Endothelial cell of umbilical vein (primary cell): Measurements from ENCODE around the gene TRPM3. TPM values are rescaled to one million over a fixed set of nuclear protein-coding genes. Genes with fewer than 3 reads are reported as not detected.

Source experiments
- BruUV-seq: library from RNA; stranded (reverse); fragments of 400-500 nt; replicated peaks from 2 replicates; lab custom pipeline; 2021; lab: Mats Ljungman, UMichigan
- CTCF ChIA-PET: fragments of 300-600, 350-600 bp; sonication (Branson Sonifier 250); formaldehyde crosslinking; loops from one replicate; lab custom pipeline; 2021; ENCODE audit warnings: antibody characterized with exemption, inconsistent platforms; lab: Charles Lee
- POLR2A ChIA-PET: fragments of 300-600, 350-600 bp; sonication (Branson Sonifier 250); formaldehyde crosslinking; loops from one replicate; lab custom pipeline; 2021; ENCODE audit warnings: antibody characterized with exemption, inconsistent platforms; lab: Charles Lee
- DNase-seq: peaks from one replicate; pipeline ENCODE4 v3.0.0-alpha.2; 2011; ENCODE audit warnings: low read depth, low spot score
- FAIRE-seq: peaks from 2 replicates; lab custom pipeline; 2011; peaks lifted over from hg19 to GRCh38; lab: Jason Lieb, UNC
- H2AFZ ChIP-seq: 2 replicates; pipeline ENCODE4 v1.6.0; 2012; ENCODE audit warnings: low read depth, low read length, control low read depth, inconsistent platforms
- H3K27ac ChIP-seq: 2 replicates; pipeline ENCODE4 v1.5.1; 2011; ENCODE audit warnings: low read depth, mild to moderate bottlenecking, control low read depth, low read length, moderate library complexity; ENCODE audit not compliant: insufficient read depth
- H3K27me3 ChIP-seq, 2 experiments: 2 replicates each; pipeline versions ENCODE4 v1.6.0 to v1.6.1; 2011; ENCODE audit warnings: low read length in 2 of 2, mixed read lengths in 1 of 2; ENCODE audit not compliant: control insufficient read depth in 2 of 2, insufficient read depth in 2 of 2
- H3K36me3 ChIP-seq, 2 experiments: 2 replicates in 1 of 2; 3 replicates in 1 of 2; pipeline ENCODE4 v1.5.1; 2011; ENCODE audit warnings: low read length in 2 of 2, mild to moderate bottlenecking in 1 of 2, moderate library complexity in 1 of 2; ENCODE audit not compliant: control insufficient read depth in 2 of 2, insufficient read depth in 2 of 2; ENCODE audit errors: extremely low read depth in 1 of 2
- H3K4me1 ChIP-seq: 3 replicates; pipeline ENCODE4 v1.5.1; 2011; ENCODE audit warnings: mild to moderate bottlenecking, low read length; ENCODE audit not compliant: control insufficient read depth, insufficient read depth; ENCODE audit errors: extremely low read depth
- H3K4me2 ChIP-seq: 2 replicates; pipeline ENCODE4 v1.6.1; 2011; ENCODE audit warnings: low read length, control low read depth, mixed read lengths; ENCODE audit not compliant: insufficient read depth
- H3K4me3 ChIP-seq, 3 experiments: fragments of 200-600 bp in 1 of 3; sonication (generic), shearing (Covaris generic) in 1 of 3; replicated peaks in 1 of 3; 2 replicates each; pipeline ENCODE4 v1.5.1; 2011 to 2016; ENCODE audit warnings: control low read depth in 3 of 3, low read length in 3 of 3, mild to moderate bottlenecking in 2 of 3, inconsistent platforms in 1 of 3, low read depth in 1 of 3, moderate library complexity in 1 of 3; ENCODE audit not compliant: insufficient read depth in 1 of 3
- H3K79me2 ChIP-seq: 2 replicates; pipeline ENCODE4 v1.6.0; 2012; ENCODE audit warnings: low read length, inconsistent platforms; ENCODE audit not compliant: control insufficient read depth, insufficient read depth
- H3K9ac ChIP-seq: replicated peaks from 2 replicates; pipeline ENCODE3; 2011; ENCODE audit warnings: low read length, control low read depth; ENCODE audit not compliant: insufficient read depth; ENCODE audit errors: extremely low read depth
- H3K9me1 ChIP-seq: replicated peaks from 3 replicates; pipeline ENCODE4 v1.6.0; 2011; ENCODE audit warnings: mild to moderate bottlenecking, low read length; ENCODE audit not compliant: control insufficient read depth, insufficient read depth; ENCODE audit errors: extremely low read depth
- H3K9me3 ChIP-seq: replicated peaks from 2 replicates; pipeline ENCODE4 v1.5.1; 2012; ENCODE audit warnings: low read length, inconsistent platforms; ENCODE audit not compliant: control insufficient read depth, insufficient read depth
- H4K20me1 ChIP-seq: replicated peaks from 2 replicates; pipeline ENCODE3; 2011; ENCODE audit warnings: mild to moderate bottlenecking, low read length; ENCODE audit not compliant: control insufficient read depth, insufficient read depth; ENCODE audit errors: extremely low read depth
- EZH2 ChIP-seq: IDR thresholded peaks from 2 replicates; pipeline ENCODE4 v1.6.1; 2012; ENCODE audit warnings: borderline replicate concordance, low read depth, mild to moderate bottlenecking, moderate library complexity, low read length, inconsistent platforms; ENCODE audit not compliant: severe bottlenecking
- FOS ChIP-seq: IDR thresholded peaks from 2 replicates; pipeline ENCODE4 v1.6.1; 2011; ENCODE audit warnings: mild to moderate bottlenecking, low read length, moderate library complexity, borderline replicate concordance; ENCODE audit not compliant: insufficient read depth
- GATA2 ChIP-seq: IDR thresholded peaks from 2 replicates; pipeline ENCODE4 v1.7.0; 2011; ENCODE audit warnings: low read depth, mild to moderate bottlenecking, moderate library complexity, mixed read lengths, low read length; ENCODE audit not compliant: insufficient read length, insufficient read depth
- JUN ChIP-seq: IDR thresholded peaks from 2 replicates; pipeline ENCODE4 v1.6.1; 2011; ENCODE audit warnings: borderline replicate concordance, low read depth; ENCODE audit not compliant: insufficient read length, insufficient read depth
- MAX ChIP-seq: IDR thresholded peaks from 2 replicates; pipeline ENCODE4 v1.6.1; 2011; ENCODE audit not compliant: insufficient read depth, insufficient read length
- MYC ChIP-seq: IDR thresholded peaks from one replicate; pipeline ENCODE4 v1.6.1; 2011; ENCODE audit warnings: mild to moderate bottlenecking, low read depth, low read length
- POLR2A ChIP-seq: IDR thresholded peaks from 2 replicates; pipeline ENCODE4 v1.6.1; 2012; ENCODE audit warnings: low read depth, mild to moderate bottlenecking, control low read depth, low read length
- POLR2AphosphoS5 ChIP-seq: IDR thresholded peaks from 2 replicates; pipeline ENCODE4 v1.6.1; 2012; ENCODE audit warnings: low read depth, mild to moderate bottlenecking, control low read depth, low read length, moderate library complexity; ENCODE audit not compliant: insufficient read depth
- dilution Hi-C: fragments of 300-500 bp; cut with MboI; formaldehyde crosslinking; loops from one replicate; pipeline ENCODE4 v1.15.0; 2019; ENCODE audit warnings: low sequenced_read_pairs; ENCODE audit not compliant: extremely low pct_ligation_motif_present
- intact Hi-C: fragments of 100-400 bp; cut with micrococcal nuclease; formaldehyde crosslinking; loops from one replicate; pipeline ENCODE4 v1.10.0; 2022
- polyA plus RNA-seq, 4 experiments: library from polyadenylated mRNA; depleted of rRNA in 3 of 4; stranded (reverse) in 3 of 4; unstranded in 1 of 4; fragments of >200 nt; gene quantifications; 2 replicates each; pipeline versions ENCODE4 v1.2.1 to v1.2.3, GENCODE V29; 2011 to 2012; ENCODE audit warnings: missing spikeins in 1 of 4
- total RNA-seq: library from RNA; stranded (reverse); gene quantifications from 2 replicates; pipeline ENCODE4 v1.2.3, GENCODE V29; 2021
- TF ChIP-seq, protein P1 (sequence below), 2 donors: IDR thresholded peaks; 1 replicate in 1 of 2; 2 replicates in 1 of 2; pipeline ENCODE4 v1.5.1; 2011; ENCODE audit warnings: low read length in 2 of 2, mild to moderate bottlenecking in 2 of 2, moderate library complexity in 2 of 2, control low read depth in 1 of 2, inconsistent platforms in 1 of 2, low read depth in 1 of 2; ENCODE audit not compliant: insufficient read depth in 1 of 2; ENCODE audit errors: extremely low read depth in 1 of 2

TRPM3 gene
- total and polyA plus RNA-seq, 2 donors (not counting 3 experiments of a cell fraction or from before 2014, with no cell fraction given): 0.17 to 0.33 TPM

GRCh38 chr9:70746760-70747159, 374.7 kb downstream of the TRPM3 start:
- TF ChIP-seq MAX (no peak), MYC (no peak), EZH2 (no peak)
- H3K79me2 ChIP-seq: no peaks in the 10 kb centered on the region
- H3K9ac ChIP-seq: no peak overlapping the region
- CTCF ChIA-PET: no interaction called here
- POLR2A ChIA-PET: no interaction called here
- dilution Hi-C loops (no loop called here), intact Hi-C loops (no loop called here)
- no peak overlapping the region for H3K4me2 ChIP-seq
- no peaks in the 10 kb centered on the region for H3K27me3 ChIP-seq
- H3K9me1 ChIP-seq: no peaks in the 10 kb centered on the region
- H3K9me3 ChIP-seq: no peaks in the 10 kb centered on the region
- H3K4me1 ChIP-seq: no peaks in the 10 kb centered on the region
- FAIRE-seq (no peak), DNase-seq (no peak)
- no peak overlapping the region for H2AFZ ChIP-seq
- H3K36me3 ChIP-seq: no peaks in the 10 kb centered on the region
- BruUV-seq: no TSS peak
- no peaks in the 10 kb centered on the region for H4K20me1 ChIP-seq
- H3K4me3 ChIP-seq: no peak overlapping the region
- no peak overlapping the region for H3K27ac ChIP-seq

DNA sequence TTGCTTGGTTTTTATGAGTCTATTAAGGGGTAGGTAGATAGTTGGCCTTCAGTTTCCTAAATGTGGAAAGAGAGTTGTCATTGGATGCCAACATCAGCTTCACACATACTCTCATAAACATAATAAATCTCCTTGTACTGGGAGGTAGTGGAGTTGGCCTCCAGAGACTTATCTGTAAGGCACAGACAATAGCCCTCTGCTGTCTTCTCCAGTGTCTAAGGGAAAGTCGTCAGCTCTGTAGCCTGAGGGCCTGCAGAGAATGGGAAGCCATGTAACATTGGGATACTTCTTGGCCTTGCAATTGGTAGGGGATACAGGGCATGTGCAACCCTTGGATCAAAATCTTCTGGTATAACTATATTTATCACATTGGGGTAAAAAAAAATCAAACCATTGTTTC, 375.1 kb downstream of the TRPM3 start:
- POLR2A ChIA-PET: no interaction called here
- FAIRE-seq: no peak

More for the DNA sequence above, 375.1 kb downstream of the TRPM3 start:
- no TSS peak for BruUV-seq
- no peak overlapping the region for H3K27ac ChIP-seq
- no peak overlapping the region for H3K4me3 ChIP-seq
- H3K27me3 ChIP-seq: no peaks in the 10 kb centered on the region
- no peaks in the 10 kb centered on the region for H3K4me1 ChIP-seq
- CTCF ChIA-PET: no interaction called here
- H4K20me1 ChIP-seq: no peaks in the 10 kb centered on the region
- H3K9me1 ChIP-seq: no peaks in the 10 kb centered on the region
- H3K36me3 ChIP-seq: no peaks in the 10 kb centered on the region
- H2AFZ ChIP-seq: no peak overlapping the region
- no peaks in the 10 kb centered on the region for H3K79me2 ChIP-seq
- H3K9me3 ChIP-seq: no peaks in the 10 kb centered on the region
- dilution Hi-C loops: no loop called here
- H3K4me2 ChIP-seq: no peak overlapping the region
- H3K9ac ChIP-seq: no peak overlapping the region
- TF ChIP-seq GATA2 (no peak), JUN (no peak), POLR2A (no peak), FOS (no peak), POLR2AphosphoS5 (no peak), MYC (no peak), MAX (no peak), EZH2 (no peak)
- TF ChIP-seq, protein P1, sequence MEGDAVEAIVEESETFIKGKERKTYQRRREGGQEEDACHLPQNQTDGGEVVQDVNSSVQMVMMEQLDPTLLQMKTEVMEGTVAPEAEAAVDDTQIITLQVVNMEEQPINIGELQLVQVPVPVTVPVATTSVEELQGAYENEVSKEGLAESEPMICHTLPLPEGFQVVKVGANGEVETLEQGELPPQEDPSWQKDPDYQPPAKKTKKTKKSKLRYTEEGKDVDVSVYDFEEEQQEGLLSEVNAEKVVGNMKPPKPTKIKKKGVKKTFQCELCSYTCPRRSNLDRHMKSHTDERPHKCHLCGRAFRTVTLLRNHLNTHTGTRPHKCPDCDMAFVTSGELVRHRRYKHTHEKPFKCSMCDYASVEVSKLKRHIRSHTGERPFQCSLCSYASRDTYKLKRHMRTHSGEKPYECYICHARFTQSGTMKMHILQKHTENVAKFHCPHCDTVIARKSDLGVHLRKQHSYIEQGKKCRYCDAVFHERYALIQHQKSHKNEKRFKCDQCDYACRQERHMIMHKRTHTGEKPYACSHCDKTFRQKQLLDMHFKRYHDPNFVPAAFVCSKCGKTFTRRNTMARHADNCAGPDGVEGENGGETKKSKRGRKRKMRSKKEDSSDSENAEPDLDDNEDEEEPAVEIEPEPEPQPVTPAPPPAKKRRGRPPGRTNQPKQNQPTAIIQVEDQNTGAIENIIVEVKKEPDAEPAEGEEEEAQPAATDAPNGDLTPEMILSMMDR (IDR thresholded peaks at IDR 0.05; ENCODE audit: extremely low read depth in 1 of 2, insufficient read depth in 1 of 2, low read depth in 1 of 2, low read length in 2 of 2): no peak
- intact Hi-C loops: no loop called here
- no peak for DNase-seq
